GF-D8 (cell line): Measurements from ENCODE around the gene AGPS.

Source experiments
- DNase-seq: peaks from one replicate; lab custom pipeline; 2025; lab: John Stamatoyannopoulos, UW

Gene AGPS

DNA sequence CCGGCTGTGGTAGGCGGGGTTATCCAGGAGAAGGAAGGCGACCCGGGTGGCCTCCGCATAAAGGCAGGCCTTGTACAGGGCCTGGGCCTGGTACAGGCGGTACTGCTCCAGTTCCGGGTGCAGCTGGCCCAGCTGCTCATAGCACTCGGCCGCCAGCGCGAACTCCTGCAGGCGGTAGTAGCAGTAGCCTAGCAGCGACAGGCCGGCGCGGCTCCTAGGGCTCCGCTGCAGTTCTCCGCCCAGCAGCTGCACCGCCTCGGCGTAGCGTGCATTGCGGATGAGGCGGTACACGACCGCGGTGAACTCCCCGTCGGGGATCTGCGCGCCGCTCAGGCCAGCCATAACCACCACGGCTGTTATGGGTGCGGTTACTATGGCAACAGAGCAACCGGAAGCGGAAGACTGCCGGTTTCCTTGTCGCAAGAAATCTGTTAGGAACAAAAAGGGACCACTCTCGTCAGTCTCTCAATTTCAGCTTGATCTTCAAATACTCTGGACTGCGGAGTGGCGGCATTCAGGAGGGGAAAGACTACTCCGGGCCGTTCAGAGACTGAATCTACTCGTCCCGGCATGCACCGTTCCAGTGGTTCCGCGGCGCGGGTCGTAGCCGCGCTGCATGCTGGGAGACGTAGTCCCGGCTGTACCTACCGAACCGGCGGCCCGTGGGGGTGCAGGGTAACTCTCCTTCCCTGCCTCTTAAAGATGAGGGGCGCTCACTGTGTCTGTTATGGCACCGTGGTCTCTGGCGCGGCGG is 160.0 kb downstream of the AGPS start:
- peak; percentile 68 for DNase-seq

DNA sequence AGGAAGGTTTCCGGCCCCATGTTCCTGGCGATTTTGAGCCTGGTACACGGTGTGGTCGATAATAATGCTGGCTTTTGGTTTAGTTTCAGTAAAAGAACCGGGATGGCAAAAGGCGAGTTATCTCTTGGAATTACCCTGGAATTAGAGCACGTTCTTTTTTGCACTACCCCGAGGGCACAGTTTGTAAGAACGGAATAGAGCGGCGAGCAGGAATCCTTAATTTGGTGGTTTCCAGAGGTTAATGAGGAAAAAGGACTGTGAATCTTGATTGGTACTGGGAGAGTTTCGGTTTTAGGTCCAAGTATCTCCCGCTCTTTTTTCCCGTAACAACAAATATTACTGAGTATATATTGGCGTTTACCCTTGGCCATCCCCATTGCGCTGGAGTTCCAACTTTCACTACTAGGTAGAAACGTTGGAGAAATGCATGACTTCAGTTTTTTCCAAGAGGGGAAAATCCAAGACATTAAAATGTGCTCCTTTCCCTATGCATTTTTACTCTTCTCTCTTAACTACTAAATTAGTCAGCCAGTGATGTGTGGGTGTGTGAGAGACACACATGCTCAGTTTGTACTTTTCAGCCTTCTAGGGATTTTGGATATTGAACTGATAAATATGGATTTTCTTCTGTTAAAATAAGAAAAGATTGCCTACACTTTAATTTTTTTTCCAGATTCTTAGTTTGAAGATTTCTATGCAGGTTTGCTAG is 160.8 kb downstream of the AGPS start:
- no peak for DNase-seq

DNA sequence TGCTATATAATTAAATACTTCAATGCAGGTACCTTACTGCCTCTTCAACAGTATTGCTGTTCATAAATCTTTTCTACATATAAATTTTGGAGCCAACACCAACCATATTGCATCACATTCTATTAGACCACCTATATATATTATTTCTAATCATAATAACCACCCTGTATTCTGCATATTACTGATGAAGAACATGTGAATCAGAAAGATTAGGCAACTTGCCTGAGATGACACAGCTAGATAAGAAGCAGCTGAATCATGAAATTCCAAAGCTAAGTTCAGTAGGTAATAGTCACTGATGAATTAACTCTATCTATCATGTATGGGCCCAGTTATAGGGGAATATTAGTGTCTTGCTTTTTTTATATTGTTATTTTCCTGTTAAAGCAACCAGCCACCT is 161.8 kb downstream of the AGPS start:
- DNase-seq: no peak

DNA sequence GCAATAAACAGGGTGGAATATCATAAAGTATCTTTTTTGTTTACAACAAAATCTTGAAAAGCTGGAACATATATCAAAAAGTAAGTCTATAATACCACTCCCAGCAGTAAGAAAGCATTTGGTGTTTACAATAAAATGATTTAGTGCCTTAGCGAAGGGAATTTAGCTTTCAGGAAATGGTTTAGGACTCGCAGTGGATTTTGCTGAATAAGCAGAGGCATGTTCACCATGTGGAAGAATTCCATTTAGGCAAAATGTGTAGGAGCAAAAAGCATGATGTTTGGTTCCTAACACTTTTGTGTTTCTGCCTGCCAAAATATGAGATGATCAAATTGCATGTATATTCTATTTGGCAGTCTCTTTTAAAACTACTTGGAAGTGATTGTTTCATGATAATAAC is 163.6 kb downstream of the AGPS start:
- no peak for DNase-seq

DNA sequence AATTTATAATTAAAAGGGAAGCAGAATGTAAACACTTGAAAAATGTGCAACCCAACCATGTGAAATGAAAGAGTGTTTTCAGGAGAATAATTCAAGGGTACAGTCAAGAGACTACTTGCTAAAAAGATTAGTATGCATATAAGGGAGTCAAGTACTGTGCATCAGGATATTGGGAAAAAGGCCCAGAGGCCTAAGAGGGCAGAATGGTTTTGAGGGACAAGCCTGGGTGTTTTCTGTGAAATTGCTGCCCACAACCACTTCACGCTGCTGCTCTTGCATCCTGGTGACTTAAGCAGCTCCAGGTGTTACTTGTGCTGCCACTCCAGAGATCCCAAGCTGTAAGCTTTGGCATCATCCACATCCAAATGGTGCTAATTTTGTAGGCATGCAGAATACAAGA is 165.2 kb downstream of the AGPS start:
- no peak for DNase-seq

DNA sequence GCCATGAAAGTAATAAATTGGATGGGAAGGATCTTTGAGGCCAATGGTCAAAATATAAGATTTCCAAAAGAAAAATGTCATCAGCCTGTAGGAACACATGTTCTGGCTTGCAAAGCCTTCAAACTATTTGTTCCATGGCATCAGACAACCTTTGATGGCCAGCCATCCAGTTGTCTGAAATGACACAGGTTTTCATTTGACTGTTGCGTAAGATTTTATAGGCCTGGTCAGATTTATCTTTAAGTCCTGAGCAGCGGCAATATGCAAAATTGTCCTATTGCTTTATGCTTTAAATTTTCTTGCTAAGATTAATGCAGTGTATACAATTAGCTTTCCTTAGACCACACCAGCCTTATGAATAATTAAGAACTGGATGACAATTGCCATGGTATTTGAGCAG is 167.1 kb downstream of the AGPS start:
- no peak for DNase-seq

DNA sequence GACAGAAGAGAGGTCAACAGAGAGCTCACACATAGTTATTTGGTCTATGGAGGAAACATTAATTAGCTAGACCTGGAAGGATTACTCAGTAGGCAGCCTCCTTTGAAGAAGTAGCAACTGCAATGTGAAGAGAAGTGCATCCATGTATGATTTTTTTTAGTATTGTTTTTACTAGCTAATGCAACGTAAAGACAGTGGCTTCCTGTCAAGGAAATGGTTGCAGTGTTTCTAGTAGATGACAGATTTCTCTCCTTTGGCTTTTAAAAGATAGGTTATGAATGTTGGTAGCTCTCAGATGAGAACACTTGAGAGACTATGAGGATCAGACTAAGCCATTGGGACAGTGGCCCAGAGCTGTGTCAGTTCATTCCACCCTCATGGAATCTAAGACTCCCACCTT is 175.8 kb downstream of the AGPS start:
- no peak for DNase-seq

DNA sequence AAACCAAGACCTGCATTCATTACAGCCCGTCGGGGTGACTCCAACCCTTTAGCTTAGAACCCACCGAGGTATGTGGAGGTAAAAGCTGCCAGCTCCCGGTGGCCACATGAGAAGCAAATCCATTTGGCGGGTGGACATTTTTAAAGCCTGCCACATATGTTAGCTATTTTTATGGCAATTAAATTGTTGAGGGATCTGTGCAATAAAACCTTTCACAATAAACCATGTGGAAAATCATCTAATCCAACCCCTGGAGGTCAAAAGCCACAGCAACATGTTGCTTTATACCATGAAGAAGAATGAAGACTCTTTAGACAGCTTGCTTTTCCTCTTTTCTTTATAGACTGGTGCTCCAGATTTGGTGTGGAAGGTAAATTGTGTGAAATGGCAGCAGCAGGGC is 176.3 kb downstream of the AGPS start:
- DNase-seq: no peak

DNA sequence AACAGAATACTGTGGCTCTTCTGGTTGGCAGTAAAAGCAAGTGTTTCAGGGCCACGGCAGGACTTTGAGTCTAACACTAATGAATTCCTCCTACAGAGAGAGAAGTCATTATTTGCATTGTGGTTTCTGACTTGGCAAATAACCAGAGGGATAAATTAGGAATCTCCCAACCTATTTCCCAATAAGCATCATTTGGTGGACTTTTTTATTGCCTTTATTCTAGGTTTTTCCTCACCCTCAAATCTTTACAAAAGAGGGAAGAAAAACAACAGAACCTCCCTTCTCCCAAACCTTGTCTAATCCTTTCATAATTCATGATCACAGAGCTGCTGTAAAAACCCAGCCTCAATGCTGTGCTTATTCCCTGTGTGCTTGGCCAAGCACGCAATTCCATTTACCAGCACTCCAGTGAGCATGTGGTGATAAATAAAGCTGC is 179.7 kb downstream of the AGPS start:
- no peak for DNase-seq

DNA sequence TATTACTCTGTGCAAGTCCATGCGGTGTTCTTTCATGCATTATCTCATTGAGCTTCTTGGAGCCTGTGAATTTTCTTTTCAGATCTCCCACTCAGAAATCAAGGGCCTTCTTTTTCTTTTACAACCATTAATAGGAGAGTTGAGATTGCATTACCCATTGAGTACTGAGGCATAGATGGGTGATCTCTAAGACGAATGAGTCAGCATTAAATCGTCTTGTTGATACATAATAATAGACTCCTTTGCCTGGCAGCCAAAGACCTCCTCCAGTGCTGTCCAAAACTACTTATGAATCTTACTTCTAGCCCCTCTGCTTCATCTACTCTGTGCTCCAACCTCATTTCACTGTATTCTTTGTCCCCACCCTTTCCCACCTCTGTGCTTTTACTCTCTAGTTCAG is 180.5 kb downstream of the AGPS start:
- DNase-seq: no peak

DNA sequence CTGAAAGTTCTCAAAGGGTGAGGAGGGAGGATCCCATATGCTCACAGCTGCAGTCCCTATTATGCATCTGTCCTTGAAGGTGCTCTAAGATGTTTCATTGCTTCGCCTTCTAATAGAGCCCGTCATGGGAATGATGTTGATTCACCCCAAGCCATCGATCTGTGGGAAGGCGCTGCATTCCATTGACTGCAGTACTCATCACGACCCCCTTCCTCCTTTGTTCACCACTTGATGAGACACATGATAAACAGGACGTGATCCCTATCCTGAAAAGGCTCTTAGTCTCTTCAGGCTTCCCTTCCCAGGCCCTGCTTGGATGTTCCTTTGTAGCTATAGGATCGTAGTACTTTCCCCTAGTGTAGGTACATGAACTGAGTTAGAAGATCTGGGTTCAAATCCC is 181.8 kb downstream of the AGPS start:
- DNase-seq: no peak

DNA sequence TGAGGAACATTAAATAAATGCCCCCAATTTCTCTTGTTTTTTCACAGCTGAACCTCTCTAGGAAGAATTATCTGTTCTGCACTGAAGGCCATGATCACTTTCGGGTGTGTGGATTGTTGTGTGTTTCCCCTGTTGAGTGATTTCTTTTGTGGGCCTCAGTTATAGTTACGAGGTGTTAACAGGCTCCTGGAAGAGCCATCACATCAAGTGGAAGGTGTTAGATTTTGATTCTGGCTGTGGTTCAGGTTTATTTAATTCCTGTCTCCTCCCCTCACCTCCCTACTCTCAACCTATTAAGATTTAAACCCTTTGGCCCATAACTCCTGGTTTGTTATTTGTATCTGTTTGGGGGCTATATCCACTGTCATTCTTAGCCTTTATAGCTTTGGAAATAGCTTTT is 182.8 kb downstream of the AGPS start:
- no peak for DNase-seq

DNA sequence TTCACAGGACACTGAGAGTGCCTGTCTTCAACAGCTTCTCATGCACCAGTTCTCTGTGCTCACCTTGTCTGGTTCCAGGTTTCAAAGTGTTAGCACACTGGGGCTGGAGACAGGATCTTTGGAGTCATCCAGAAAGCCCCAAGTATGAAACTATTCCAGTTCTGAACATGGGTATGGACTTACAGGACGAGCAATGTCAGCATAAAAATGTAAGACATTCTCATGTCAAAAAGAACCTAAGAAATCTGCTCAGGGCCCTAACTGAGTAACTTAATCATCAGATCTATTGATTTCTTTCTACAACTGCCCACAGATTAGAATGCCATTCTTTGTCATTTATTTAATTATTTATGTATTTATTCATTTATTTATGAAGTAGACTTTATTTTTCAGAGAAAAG is 184.5 kb downstream of the AGPS start:
- DNase-seq: no peak

DNA sequence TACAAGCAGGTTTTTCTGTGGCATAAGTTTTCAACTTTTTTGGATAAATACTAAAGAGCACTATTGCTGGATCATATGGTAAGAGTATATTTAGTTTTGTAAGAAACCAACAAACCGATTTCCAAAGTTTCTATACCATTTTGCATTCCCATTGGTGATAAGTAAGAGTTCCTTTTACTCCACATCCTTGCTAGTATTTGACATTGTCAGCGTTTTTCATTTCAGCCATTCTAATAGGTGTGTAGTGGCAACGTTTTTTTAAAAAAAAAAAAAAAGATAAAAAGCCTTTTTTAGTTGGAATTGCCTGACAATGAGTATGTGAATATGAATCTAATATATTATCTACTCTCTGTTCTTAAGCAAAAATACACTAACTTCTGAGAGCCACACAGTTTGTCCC is 185.9 kb downstream of the AGPS start:
- DNase-seq: no peak

DNA sequence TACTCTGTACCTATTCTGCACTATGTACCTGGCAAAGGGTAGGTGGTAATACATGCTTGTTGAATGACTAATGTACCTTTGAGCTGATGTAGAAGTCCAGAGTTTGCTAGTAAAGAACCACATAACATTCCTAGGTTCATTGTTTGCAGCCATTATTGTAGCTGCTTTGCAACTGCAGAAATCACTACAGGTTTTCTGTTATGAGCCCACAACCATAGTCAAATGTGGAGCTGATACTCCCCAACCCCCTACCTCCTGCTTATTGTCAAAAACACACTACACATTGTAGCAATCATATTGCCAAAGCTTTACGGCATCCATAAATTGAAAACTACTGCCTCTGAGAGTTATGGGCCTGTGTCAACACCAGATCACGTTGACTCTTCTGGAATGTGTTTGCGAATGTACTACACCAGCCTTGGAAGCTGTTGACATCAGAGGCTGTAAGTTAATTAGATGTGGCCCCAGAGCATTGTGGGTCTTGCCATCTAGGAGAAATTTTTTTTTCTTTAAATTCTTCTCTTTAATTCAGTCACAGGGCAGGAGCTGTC is 187.0 kb downstream of the AGPS start:
- no peak for DNase-seq

DNA sequence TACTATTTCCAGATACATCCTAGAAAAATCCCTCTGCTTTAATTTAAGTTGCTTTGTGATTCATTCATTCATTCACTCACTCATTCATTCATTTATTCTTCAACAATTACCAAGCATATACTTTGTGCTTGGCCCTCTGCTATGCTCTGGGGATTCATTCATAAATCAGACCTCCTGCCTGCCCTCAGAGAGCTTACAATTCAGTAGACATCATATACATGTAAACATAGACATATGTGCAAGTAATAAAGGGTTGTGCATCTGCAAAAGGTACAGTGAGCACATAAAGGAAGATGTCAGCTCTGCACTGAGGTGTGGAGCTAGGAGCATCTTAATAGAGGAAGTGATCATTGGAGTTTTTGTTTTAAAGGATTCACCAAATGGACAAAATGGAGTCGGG is 189.4 kb downstream of the AGPS start:
- no peak for DNase-seq

DNA sequence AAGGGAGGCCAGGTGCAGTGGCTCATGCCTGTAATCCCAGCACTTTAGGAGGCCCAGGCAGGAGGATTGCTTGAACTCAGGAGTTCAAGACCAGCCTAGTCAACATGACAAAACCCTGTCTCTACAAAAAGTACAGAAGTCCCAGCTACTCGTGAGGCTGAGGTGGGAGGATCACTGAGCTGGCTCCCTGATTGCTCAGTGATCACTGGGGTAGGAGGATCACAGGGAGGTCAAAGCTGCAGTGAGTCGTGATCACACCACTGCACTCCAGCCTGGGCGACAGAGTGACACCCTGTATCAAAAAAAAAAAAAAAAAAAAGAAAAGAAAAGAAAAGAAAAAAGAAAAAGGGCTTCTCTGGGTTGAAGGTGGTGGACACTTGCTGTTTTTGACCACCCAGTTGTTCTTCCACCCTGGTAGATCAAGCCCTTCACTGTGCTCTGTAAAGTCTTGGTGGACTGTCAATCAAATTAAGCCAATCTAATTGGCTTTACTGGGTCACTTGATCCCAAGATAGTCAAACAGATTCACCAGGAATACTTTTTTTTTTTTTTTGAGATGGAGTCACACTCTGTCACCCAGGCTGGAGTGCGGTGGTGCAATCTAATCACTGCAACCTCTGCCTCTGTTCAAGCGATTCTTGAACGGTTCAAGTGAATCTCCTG is 191.6 kb downstream of the AGPS start:
- DNase-seq: no peak

DNA sequence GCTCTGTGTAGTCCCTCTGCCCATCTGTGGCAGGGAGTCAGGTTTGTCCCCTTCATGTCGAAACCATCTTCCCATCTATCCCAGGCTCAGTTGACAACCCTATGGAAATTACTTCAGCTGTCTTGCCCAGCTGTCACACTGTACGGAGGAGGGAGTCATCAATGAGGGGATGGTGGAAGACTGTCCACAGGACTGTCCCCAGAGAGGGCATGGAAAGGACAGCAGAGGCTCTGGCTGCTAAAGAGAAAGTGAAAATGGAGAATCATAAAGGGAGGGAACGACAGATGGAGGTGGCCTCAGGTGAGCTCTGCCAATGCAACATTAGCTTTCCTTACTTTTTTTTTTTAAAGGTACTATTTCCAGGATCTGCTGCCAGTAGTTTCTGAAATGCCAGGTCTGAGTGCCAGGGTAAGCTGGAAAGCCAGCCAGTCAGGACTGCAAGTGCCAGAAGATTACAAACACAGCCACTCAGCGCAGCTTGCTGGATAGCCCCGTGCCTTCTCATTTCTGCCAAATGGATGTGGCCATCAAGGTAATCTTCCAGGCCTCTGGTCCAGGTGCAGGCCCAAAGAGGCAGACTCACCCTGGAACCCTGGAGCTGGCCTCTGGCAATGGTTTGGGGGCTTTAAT is 192.8 kb downstream of the AGPS start:
- no peak for DNase-seq

DNA sequence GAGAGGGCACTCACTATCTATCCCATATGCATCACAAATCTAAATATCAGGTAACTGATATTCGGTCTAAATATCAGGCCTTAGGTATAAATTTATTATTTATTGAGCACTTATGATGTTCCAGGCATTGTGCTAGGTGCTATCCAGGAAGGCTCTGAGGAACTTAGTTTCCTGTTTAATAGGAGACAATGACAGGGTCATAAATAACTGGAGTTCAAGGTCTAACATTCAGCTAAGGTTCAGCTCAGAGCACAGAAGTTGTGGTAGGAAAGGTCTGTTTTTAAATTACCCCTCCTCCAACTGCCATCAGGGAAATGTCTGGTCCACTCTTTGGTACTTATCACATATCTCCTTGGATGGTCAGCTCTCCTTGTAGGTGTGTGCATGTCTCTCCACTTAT is 193.6 kb downstream of the AGPS start:
- DNase-seq: no peak

DNA sequence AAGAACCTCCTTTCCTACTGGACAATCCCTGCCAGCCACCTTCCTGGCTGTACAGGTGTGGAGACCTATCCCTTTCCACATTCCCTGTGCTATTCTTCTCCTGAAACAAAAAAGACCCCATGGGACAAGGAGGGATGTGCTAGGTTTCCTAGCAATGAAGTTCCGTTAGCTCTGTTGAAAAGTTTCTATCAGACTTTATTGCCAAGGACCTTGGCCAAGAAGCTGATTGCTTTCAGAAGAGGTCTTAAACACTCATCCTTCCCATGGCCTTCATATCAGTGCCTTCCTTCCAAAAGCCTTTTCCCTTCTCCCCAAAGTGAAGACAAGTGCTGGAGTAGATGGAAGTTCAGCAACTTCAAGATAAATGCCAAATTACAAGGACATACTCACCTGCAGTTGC is 194.8 kb downstream of the AGPS start:
- no peak for DNase-seq

DNA sequence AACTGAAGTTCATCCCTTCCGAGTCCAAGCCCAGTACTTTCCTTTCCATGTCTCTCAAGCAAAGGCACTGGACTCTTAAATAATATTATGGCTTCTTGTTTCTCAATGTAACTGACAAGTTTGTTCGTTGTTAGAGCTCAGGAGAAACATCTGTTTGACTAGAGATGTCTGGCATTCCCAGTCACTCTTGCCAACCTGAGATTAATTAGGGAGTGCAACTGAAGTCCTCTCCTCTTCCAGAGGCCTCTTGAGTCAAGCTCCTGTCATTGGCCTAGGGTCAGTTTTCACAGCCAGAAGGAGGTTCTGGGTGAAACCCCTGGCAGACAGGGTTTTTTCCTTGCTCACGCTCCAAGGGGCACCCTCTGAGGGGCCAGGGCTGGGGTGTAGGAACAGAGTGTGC is 196.1 kb downstream of the AGPS start:
- no peak for DNase-seq

DNA sequence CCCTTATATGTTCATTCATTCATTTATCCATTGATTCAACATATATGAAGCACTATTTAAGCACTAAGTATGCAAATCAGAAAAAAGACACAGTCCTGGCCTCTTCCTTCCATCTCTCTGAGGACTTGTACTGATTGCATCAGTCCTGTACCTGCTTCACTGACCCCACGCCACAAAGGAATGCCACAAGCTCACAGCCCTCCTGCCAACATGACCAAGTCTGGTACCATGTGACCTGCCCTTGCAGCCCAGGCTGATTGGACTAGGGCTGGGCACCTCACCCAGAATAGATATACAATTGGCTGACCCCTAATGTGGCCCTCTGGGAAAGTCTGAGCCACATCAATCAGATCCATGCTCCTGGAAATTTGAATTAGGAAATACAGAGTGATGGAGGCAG is 196.6 kb downstream of the AGPS start:
- DNase-seq: no peak

DNA sequence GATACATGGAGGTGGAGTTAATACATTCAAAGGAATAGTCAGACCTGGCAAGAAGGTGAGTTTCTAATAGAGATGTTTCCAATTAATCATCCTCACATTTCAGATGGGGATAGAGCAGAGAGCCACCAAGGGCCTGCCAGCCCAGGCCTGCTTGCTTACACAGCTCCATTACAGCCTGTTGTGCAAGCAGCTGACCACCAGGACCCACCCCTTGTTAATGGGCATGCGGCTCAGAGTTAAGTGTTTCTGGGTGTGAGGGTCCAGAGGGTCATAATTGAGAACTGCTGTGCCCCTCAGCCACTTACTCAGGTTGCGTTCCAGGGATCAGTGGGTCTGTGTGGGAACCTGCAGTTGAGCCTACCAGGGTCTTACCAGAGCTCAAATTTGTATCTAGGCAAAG is 199.8 kb downstream of the AGPS start:
- no peak for DNase-seq
